ENCODE results near the gene SAV1.
"Not testable (repeated sequence)": the region's sequence is repeated elsewhere in the genome, so short reads cannot be mapped to it uniquely, and the experiment has no call there.

DNA sequence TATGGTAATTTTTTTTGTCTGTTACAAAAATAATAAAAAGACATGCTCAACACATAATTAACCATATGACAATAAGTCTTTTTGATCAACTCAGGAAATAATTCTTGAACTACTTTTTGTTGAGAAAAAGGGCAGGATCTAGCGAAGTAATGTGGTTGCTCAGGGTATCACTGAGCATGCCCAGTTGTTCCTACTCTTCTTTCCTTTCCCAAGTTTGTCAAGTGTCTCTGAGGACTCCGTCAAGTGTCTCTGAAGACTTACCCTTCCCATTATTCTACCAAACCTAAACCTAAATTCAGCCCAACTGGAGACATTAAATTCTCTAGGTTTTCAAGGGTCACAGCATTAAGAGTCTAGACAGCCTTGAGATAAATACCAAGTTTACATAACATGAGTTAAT, 3.5 kb downstream of the SAV1 start:
- TF ChIP-seq, protein P1, sequence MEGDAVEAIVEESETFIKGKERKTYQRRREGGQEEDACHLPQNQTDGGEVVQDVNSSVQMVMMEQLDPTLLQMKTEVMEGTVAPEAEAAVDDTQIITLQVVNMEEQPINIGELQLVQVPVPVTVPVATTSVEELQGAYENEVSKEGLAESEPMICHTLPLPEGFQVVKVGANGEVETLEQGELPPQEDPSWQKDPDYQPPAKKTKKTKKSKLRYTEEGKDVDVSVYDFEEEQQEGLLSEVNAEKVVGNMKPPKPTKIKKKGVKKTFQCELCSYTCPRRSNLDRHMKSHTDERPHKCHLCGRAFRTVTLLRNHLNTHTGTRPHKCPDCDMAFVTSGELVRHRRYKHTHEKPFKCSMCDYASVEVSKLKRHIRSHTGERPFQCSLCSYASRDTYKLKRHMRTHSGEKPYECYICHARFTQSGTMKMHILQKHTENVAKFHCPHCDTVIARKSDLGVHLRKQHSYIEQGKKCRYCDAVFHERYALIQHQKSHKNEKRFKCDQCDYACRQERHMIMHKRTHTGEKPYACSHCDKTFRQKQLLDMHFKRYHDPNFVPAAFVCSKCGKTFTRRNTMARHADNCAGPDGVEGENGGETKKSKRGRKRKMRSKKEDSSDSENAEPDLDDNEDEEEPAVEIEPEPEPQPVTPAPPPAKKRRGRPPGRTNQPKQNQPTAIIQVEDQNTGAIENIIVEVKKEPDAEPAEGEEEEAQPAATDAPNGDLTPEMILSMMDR (IDR thresholded peaks at IDR 0.05): not testable (repeated sequence)
- not testable (repeated sequence) for TF ChIP-seq POLR2A, POLR2AphosphoS5 (IDR thresholded peaks at IDR 0.05)
